HCT116 (cell line): ENCODE measurements around the gene RWDD3. TPM values are rescaled to one million over a fixed set of nuclear protein-coding genes. Genes with fewer than 3 reads are reported as not detected.

Experiments
- ATAC-seq: fragments of 200-7000 bp; cut with Tn5 transposase; 2 replicates; pipeline ENCODE4 v1.9.1; 2020; ENCODE audit warnings: mild to moderate bottlenecking, moderate library complexity
- BruUV-seq: library from RNA; stranded (reverse); fragments of 400-500 nt; replicated peaks from 2 replicates; lab custom pipeline; 2021; lab: Mats Ljungman, UMichigan
- CTCF ChIA-PET: fragments of 300-600 bp; sonication (Branson Sonifier 250); formaldehyde crosslinking; loops from one replicate; lab custom pipeline; 2021; ENCODE audit warnings: antibody characterized with exemption; lab: Charles Lee
- POLR2A ChIA-PET: fragments of 300-600, 350-600 bp; sonication (Branson Sonifier 250); formaldehyde crosslinking; loops from one replicate; lab custom pipeline; 2021; ENCODE audit warnings: antibody characterized with exemption; lab: Charles Lee
- RAD21 ChIA-PET, 2 experiments: fragments of 300-600 bp; sonication (Branson Sonifier 250); formaldehyde crosslinking; loops; one replicate each; lab custom pipeline; 2023; ENCODE audit warnings: low total read pairs in 2 of 2; ENCODE audit not compliant: uncharacterized antibody in 2 of 2, unreplicated experiment in 2 of 2, low non-redundant PET in 1 of 2; lab: Charles Lee
- DNase-seq: peaks from one replicate; pipeline ENCODE4 v3.0.0-alpha.2; 2010; ENCODE audit warnings: low read depth, low spot score
- H2AFZ ChIP-seq: fragments of 200-600 bp; shearing (Covaris generic), sonication (generic); 2 replicates; pipeline ENCODE4 v1.6.1; 2017; ENCODE audit warnings: low read depth, mixed run types, mixed read lengths, antibody characterized with exemption, low read length; ENCODE audit not compliant: poor library complexity, severe bottlenecking
- H3K27ac ChIP-seq: 2 replicates; pipeline ENCODE4 v1.5.1; 2012; ENCODE audit warnings: low read depth, low read length
- H3K27me3 ChIP-seq: fragments of 200-600 bp; sonication (generic); 2 replicates; pipeline ENCODE4 v1.6.1; 2016; ENCODE audit warnings: mixed run types, low read length, mixed read lengths; ENCODE audit not compliant: insufficient read depth
- H3K36me3 ChIP-seq, 2 experiments: fragments of 200-500 bp in 1 of 2; fragments of 200-600 bp in 1 of 2; sonication (Bioruptor generic) in 1 of 2; sonication (generic) in 1 of 2; 2 replicates each; pipeline versions ENCODE4 v1.5.1 to v1.6.1; 2014 to 2016; ENCODE audit warnings: low read length in 2 of 2, inconsistent platforms in 1 of 2, mixed read lengths in 1 of 2, mixed run types in 1 of 2; ENCODE audit not compliant: insufficient read depth in 2 of 2, control insufficient read depth in 1 of 2
- H3K4me1 ChIP-seq, 2 experiments: fragments of 200-600 bp in 1 of 2; sonication (generic) in 1 of 2; 2 replicates each; pipeline versions ENCODE4 v1.5.1 to v1.6.1; 2012 to 2017; ENCODE audit warnings: low read length in 2 of 2, inconsistent platforms in 1 of 2, mild to moderate bottlenecking in 1 of 2, mixed read lengths in 1 of 2, mixed run types in 1 of 2, moderate library complexity in 1 of 2; ENCODE audit not compliant: insufficient read depth in 2 of 2, control insufficient read depth in 1 of 2
- H3K4me2 ChIP-seq: fragments of 200-600 bp; sonication (generic); 2 replicates; pipeline ENCODE4 v1.6.1; 2017; ENCODE audit warnings: mixed run types, low read length, mixed read lengths
- H3K4me3 ChIP-seq, 2 experiments: fragments of 200-600 bp in 1 of 2; sonication (generic) in 1 of 2; replicated peaks in 1 of 2; 2 replicates each; pipeline ENCODE4 v1.5.1; 2011 to 2016; ENCODE audit warnings: low read length in 2 of 2, control low read depth in 1 of 2, low read depth in 1 of 2, mild to moderate bottlenecking in 1 of 2, mixed read lengths in 1 of 2, mixed run types in 1 of 2
- H3K79me2 ChIP-seq: fragments of 200-600 bp; sonication (generic); 2 replicates; pipeline ENCODE4 v1.6.1; 2017; ENCODE audit warnings: mild to moderate bottlenecking, mixed run types, low read length, moderate library complexity, mixed read lengths; ENCODE audit not compliant: insufficient read depth
- H3K9ac ChIP-seq: fragments of 200-600 bp; sonication (generic); 2 replicates; pipeline ENCODE4 v1.6.1; 2016; ENCODE audit warnings: low read length, mixed read lengths
- H3K9me2 ChIP-seq: fragments of 200-600 bp; sonication (generic), shearing (Covaris generic); 2 replicates; pipeline ENCODE4 v1.6.1; 2017; ENCODE audit warnings: mixed run types, mild to moderate bottlenecking, moderate library complexity; ENCODE audit not compliant: insufficient read depth
- H3K9me3 ChIP-seq, 2 experiments: fragments of 200-500 bp in 1 of 2; fragments of 200-600 bp in 1 of 2; sonication (Bioruptor generic) in 1 of 2; sonication (generic) in 1 of 2; 2 replicates each; pipeline ENCODE4 v1.6.1; 2014 to 2017; ENCODE audit warnings: low read length in 2 of 2, mixed read lengths in 2 of 2, inconsistent platforms in 1 of 2, low read depth in 1 of 2, mild to moderate bottlenecking in 1 of 2, mixed run types in 1 of 2, moderate library complexity in 1 of 2; ENCODE audit not compliant: control insufficient read depth in 1 of 2, insufficient read depth in 1 of 2
- H4K20me1 ChIP-seq: fragments of 200-600 bp; sonication (generic), shearing (Covaris generic); 2 replicates; pipeline ENCODE4 v1.6.1; 2017; ENCODE audit warnings: mixed run types, mild to moderate bottlenecking, moderate library complexity; ENCODE audit not compliant: insufficient read depth
- CBX3 ChIP-seq: IDR thresholded peaks from 2 replicates; pipeline ENCODE4 v1.6.1; 2012; ENCODE audit warnings: low read depth
- CTCF ChIP-seq, 3 experiments: fragments of 200-600 bp in 1 of 3; sonication (generic) in 1 of 3; IDR thresholded peaks in 2 of 3; conservative IDR thresholded peaks in 1 of 3; 2 replicates each; pipeline ENCODE4 v1.5.1; 2012 to 2017; ENCODE audit warnings: low read depth in 2 of 3, low read length in 2 of 3, antibody characterized with exemption in 1 of 3, borderline replicate concordance in 1 of 3, control low read depth in 1 of 3, mild to moderate bottlenecking in 1 of 3, mixed read lengths in 1 of 3, mixed run types in 1 of 3, moderate library complexity in 1 of 3; ENCODE audit not compliant: insufficient read depth in 1 of 3
- EGR1 ChIP-seq: IDR thresholded peaks from 2 replicates; pipeline ENCODE4 v1.6.1; 2012; ENCODE audit warnings: low read depth
- ELF1 ChIP-seq: IDR thresholded peaks from 2 replicates; pipeline ENCODE4 v1.6.1; 2012; ENCODE audit warnings: low read depth, borderline replicate concordance
- EZH2 ChIP-seq: fragments of 200-600 bp; sonication (generic); IDR thresholded peaks from 2 replicates; pipeline ENCODE4 v1.6.1; 2017; ENCODE audit warnings: antibody characterized with exemption, mixed run types
- EZH2phosphoT487 ChIP-seq: fragments of 200-600 bp; IDR thresholded peaks from 2 replicates; pipeline ENCODE4 v1.6.1; 2018; ENCODE audit warnings: antibody characterized with exemption, borderline replicate concordance
- FOSL1 ChIP-seq: IDR thresholded peaks from 2 replicates; pipeline ENCODE4 v1.6.1; 2012; ENCODE audit warnings: low read depth
- JUND ChIP-seq: IDR thresholded peaks from 2 replicates; pipeline ENCODE4 v1.6.1; 2012
- POLR2A ChIP-seq: IDR thresholded peaks from 2 replicates; pipeline ENCODE4 v1.7.0; 2011; ENCODE audit warnings: borderline replicate concordance; ENCODE audit not compliant: insufficient read depth, insufficient read length; ENCODE audit errors: extremely low read depth
- POLR2AphosphoS5 ChIP-seq: IDR thresholded peaks from 2 replicates; pipeline ENCODE4 v1.6.1; 2011; ENCODE audit warnings: mild to moderate bottlenecking, low read depth, low read length, moderate library complexity
- SIN3A ChIP-seq: IDR thresholded peaks from 2 replicates; pipeline ENCODE4 v1.6.1; 2012; ENCODE audit warnings: low read depth
- SP1 ChIP-seq: IDR thresholded peaks from 2 replicates; pipeline ENCODE4 v1.6.1; 2012; ENCODE audit warnings: low read depth
- SRF ChIP-seq: IDR thresholded peaks from 2 replicates; pipeline ENCODE4 v1.6.1; 2012; ENCODE audit warnings: low read depth
- TCF7L2 ChIP-seq: IDR thresholded peaks from 2 replicates; pipeline ENCODE4 v1.7.0; 2011; ENCODE audit warnings: borderline replicate concordance, inconsistent platforms; ENCODE audit not compliant: insufficient read depth, insufficient read length; ENCODE audit errors: extremely low read depth
- YY1 ChIP-seq: IDR thresholded peaks from 2 replicates; pipeline ENCODE4 v1.6.1; 2011; ENCODE audit warnings: low read length, low read depth, moderate library complexity, mild to moderate bottlenecking; ENCODE audit not compliant: insufficient replicate concordance; ENCODE audit errors: extremely low read depth
- ZBTB33 ChIP-seq: IDR thresholded peaks from 2 replicates; pipeline ENCODE4 v1.6.1; 2011; ENCODE audit warnings: mild to moderate bottlenecking, low read length, moderate library complexity; ENCODE audit not compliant: insufficient replicate concordance; ENCODE audit errors: extremely low read depth
- ZFX ChIP-seq: fragments of 450-650 bp; IDR thresholded peaks from 2 replicates; pipeline ENCODE4 v1.6.1; 2017
- ZNF274 ChIP-seq: fragments of 200-500 bp; sonication (Bioruptor generic); IDR thresholded peaks from 2 replicates; pipeline ENCODE4 v1.6.1; 2014; ENCODE audit warnings: mild to moderate bottlenecking, low read depth, low read length, inconsistent platforms
- intact Hi-C: fragments of 100-400 bp; cut with micrococcal nuclease; formaldehyde crosslinking; loops from 2 replicates; pipeline ENCODE4 v1.10.0; 2022
- total RNA-seq: library from RNA; stranded (reverse); gene quantifications from one replicate; pipeline ENCODE4 v1.2.1, GENCODE V29; 2021; ENCODE audit not compliant: unreplicated experiment

RWDD3 gene
- total RNA-seq, 1 experiment from 2014 or later = 12.4 TPM

- TF ChIP-seq EGR1 = no peak
- no peak for TF ChIP-seq ZBTB33
- TF ChIP-seq ELF1 = no peak
- TF ChIP-seq EZH2phosphoT487 = no peak
- TF ChIP-seq SRF = no peak
- no peak for TF ChIP-seq EZH2
- no peak for TF ChIP-seq TCF7L2
- no peak for TF ChIP-seq CBX3
- TF ChIP-seq SIN3A = no peak
- TF ChIP-seq, all 23 proteins: peak for 0
- RAD21 ChIA-PET = no interaction called here
- no peaks in the 10 kb centered on the region for H3K9me3 ChIP-seq
Observed at GRCh38 chr1:95229706-95230105, 4.3 kb upstream of the RWDD3 start.

GRCh38 chr1:95230256-95230655, 3.8 kb upstream of the RWDD3 start:
- H3K4me1 ChIP-seq = peaks cover 5 to 7% of the 10 kb centered on the region in 2 experiments; a peak in 3 of 4 replicates
- H4K20me1 ChIP-seq = no peaks in the 10 kb centered on the region
- no peaks in the 10 kb centered on the region for H3K36me3 ChIP-seq
- ChIA-PET CTCF (no interaction called here), POLR2A (no interaction called here), RAD21 (no interaction called here)
- no peak for DNase-seq
- intact Hi-C loops = no loop called here
- no peak overlapping the region for H3K9ac ChIP-seq
- no peaks in the 10 kb centered on the region for H3K9me3 ChIP-seq
- H3K79me2 ChIP-seq = no peaks in the 10 kb centered on the region
- H3K9me2 ChIP-seq = no peaks in the 10 kb centered on the region
- H3K4me2 ChIP-seq = no peak overlapping the region
- no peak overlapping the region for H3K4me3 ChIP-seq
- no TSS peak for BruUV-seq
- H3K27me3 ChIP-seq = no peaks in the 10 kb centered on the region
- H2AFZ ChIP-seq = no peak overlapping the region
- no peak overlapping the region for H3K27ac ChIP-seq
- no peak for ATAC-seq
- TF ChIP-seq CTCF (IDR thresholded peaks at IDR 0.05 in 2 of 3, conservative IDR thresholded peaks at IDR 0.05 in 1 of 3; ENCODE audit: borderline replicate concordance in 1 of 3, insufficient read depth in 1 of 3, low read depth in 2 of 3, low read length in 2 of 3) (no peak), SRF (no peak), POLR2AphosphoS5 (no peak), ELF1 (no peak), POLR2A (no peak), CBX3 (no peak), SP1 (no peak), TCF7L2 (no peak), YY1 (no peak), ZFX (no peak), FOSL1 (no peak), EGR1 (no peak), ZNF274 (no peak), EZH2phosphoT487 (no peak), JUND (no peak)

More at GRCh38 chr1:95229706-95230105, 4.3 kb upstream of the RWDD3 start:
- Histone ChIP-seq H3K36me3 (no peaks in the 10 kb centered on the region), H3K9me2 (no peaks in the 10 kb centered on the region), H3K4me3 (no peak overlapping the region), H3K4me2 (no peak overlapping the region), H2AFZ (no peak overlapping the region), H4K20me1 (no peaks in the 10 kb centered on the region), H3K4me1 (peaks cover 5 to 7% of the 10 kb centered on the region in 2 experiments; a peak in 3 of 4 replicates), H3K27me3 (no peaks in the 10 kb centered on the region), H3K79me2 (no peaks in the 10 kb centered on the region), H3K9ac (no peak overlapping the region), H3K27ac (no peak overlapping the region)
- ChIA-PET CTCF (no interaction called here), POLR2A (no interaction called here)
- intact Hi-C loops = no loop called here
- DNase-seq = no peak
- no TSS peak for BruUV-seq
- no peak for ATAC-seq
